ENCODE measurements around the gene ALX1.

DNA sequence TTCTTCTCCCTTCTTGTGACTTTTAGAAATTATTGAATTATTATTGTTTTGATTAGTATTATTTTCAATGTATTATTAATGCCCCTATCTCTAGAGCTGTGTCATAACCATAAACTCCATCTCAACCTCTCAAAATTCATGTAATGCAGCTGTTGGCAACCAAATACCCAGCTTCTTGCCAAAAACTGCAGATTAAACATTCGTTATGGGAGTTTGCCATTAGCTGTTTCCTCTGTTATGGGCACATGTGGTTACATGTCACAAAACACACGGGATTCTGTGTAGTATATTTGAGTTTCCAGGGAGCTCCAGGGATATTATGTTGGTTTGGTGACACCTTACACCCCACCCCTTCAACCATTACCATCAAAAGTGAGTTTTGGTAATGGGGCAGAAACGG, 2.8 kb upstream of the ALX1 start:
- TF ChIP-seq, protein P1, sequence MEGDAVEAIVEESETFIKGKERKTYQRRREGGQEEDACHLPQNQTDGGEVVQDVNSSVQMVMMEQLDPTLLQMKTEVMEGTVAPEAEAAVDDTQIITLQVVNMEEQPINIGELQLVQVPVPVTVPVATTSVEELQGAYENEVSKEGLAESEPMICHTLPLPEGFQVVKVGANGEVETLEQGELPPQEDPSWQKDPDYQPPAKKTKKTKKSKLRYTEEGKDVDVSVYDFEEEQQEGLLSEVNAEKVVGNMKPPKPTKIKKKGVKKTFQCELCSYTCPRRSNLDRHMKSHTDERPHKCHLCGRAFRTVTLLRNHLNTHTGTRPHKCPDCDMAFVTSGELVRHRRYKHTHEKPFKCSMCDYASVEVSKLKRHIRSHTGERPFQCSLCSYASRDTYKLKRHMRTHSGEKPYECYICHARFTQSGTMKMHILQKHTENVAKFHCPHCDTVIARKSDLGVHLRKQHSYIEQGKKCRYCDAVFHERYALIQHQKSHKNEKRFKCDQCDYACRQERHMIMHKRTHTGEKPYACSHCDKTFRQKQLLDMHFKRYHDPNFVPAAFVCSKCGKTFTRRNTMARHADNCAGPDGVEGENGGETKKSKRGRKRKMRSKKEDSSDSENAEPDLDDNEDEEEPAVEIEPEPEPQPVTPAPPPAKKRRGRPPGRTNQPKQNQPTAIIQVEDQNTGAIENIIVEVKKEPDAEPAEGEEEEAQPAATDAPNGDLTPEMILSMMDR (conservative IDR thresholded peaks at IDR 0.05), result no peak
- no peak for TF ChIP-seq ZFX (IDR thresholded peaks at IDR 0.05)

All from C4-2B (cell line).